ENCODE results near the gene GRIK3.
"Not testable (repeated sequence)": the region's sequence is repeated elsewhere in the genome, so short reads cannot be mapped to it uniquely, and the experiment has no call there.

GRIK3 gene

DNA sequence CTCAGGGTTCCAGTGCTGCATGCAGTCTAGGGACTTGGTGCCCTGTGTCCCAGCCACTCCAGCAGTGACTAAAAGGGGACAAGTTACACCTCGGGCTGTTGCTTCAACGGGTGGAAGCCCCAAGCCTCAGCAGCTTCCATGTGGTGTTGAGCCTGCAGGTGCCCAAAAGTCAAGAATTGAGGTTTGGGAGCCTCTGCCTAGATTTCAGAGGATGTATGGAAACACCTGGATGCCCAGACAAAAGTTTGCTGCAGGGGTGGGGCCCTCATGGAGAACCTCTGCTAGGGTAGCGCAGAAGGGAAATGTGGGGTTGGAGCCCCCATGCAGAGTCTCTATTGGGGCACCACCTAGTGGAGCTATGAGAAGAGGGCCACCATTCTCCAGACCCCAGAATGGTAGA, 117.8 kb downstream of the GRIK3 start:
- H3K4me1 ChIP-seq (ENCODE audit: insufficient read depth, low read length); H3K9ac ChIP-seq (ENCODE audit: low read depth, low read length); H3K9me3 ChIP-seq (ENCODE audit: control insufficient read depth, insufficient read depth, low read length); H3K36me3 ChIP-seq (ENCODE audit: insufficient read depth, low read length): not testable (repeated sequence)

DNA sequence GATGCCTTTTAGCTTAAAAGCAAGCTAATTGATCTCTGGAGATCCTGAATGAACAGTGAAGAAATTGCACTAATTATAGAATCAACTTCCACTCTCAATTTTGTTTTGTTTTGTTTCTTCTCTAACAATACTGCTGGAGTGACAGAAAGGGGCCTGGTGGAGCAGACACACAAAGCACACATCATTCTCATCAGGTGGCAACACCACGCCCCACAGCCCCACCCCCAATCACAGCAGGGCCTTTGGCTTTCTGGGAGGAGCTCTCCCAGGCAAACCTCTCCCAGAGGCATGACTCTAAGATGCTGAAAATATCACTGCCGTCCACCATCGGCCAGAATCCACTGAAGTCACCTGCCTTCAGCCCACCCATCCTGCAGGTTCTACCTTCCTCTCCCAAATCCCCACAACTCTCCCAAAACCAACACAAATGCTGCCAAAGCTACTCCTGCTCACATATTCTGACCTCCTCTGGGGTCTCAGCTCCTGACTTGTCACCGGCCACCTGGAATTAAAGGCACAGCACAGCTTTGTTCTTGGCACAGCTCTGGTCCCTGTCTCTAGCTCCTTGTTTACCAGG, 120.7 kb downstream of the GRIK3 start:
- Histone ChIP-seq H3K9ac (ENCODE audit: low read depth, low read length) (no peak overlapping the region), H3K4me1 (ENCODE audit: insufficient read depth, low read length) (no peaks in the 10 kb centered on the region), H3K9me3 (ENCODE audit: control insufficient read depth, insufficient read depth, low read length) (no peaks in the 10 kb centered on the region), H3K36me3 (ENCODE audit: insufficient read depth, low read length) (no peaks in the 10 kb centered on the region; the same call in 1 of the 2 replicates)

DNA sequence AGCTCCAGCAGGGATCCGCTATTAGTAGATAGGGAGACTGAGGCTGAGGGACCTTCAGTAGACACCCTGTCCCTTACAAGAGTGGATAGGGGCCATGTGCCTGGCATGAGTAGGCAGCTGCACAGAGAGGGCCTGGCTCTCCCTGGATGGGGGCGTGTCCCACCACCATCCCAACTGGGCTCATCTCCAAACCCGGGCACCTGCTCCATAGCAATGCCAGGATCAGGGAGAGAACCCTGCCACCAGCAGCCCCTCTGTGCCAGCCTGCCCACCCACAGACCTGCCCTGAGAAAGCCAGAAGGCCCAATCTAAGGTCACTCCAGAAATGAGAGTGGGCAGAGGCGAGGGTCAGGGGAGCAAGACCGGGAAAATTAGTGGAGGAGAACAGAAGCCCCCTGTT, 121.3 kb downstream of the GRIK3 start:
- H3K9me3 ChIP-seq (ENCODE audit: control insufficient read depth, insufficient read depth, low read length), result no peaks in the 10 kb centered on the region
- H3K4me1 ChIP-seq (ENCODE audit: insufficient read depth, low read length), result no peaks in the 10 kb centered on the region
- H3K36me3 ChIP-seq (ENCODE audit: insufficient read depth, low read length), result no peaks in the 10 kb centered on the region; the same call in 1 of the 2 replicates
- no peak overlapping the region for H3K9ac ChIP-seq (ENCODE audit: low read depth, low read length)

DNA sequence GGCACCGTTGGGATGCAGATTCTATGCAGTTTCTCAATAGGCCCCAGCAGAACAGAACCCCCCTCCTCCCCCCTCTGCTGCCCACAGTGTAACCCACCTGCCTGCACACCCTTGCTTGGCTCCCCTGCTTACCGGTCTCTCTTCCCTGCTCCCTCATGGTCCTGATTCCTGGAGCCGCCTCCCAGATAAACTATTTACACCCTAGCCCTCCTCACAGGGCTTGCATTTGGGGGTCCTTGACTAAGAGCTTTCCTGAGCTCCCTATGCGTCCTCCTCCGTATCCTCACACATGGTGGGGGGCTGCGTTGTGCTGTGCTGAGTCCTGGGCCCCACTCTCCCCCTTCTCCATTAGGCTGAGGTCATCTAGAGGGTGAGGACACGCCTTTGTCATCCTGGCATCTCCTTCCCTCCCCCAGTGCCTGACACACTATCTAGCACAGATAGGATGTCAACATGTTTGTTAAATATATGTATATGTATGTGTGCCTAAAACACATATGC, 121.9 kb downstream of the GRIK3 start:
- H3K9ac ChIP-seq (ENCODE audit: low read depth, low read length), result no peak overlapping the region
- H3K4me1 ChIP-seq (ENCODE audit: insufficient read depth, low read length), result no peaks in the 10 kb centered on the region
- no peaks in the 10 kb centered on the region; the same call in 1 of the 2 replicates for H3K36me3 ChIP-seq (ENCODE audit: insufficient read depth, low read length)
- no peaks in the 10 kb centered on the region for H3K9me3 ChIP-seq (ENCODE audit: control insufficient read depth, insufficient read depth, low read length)

DNA sequence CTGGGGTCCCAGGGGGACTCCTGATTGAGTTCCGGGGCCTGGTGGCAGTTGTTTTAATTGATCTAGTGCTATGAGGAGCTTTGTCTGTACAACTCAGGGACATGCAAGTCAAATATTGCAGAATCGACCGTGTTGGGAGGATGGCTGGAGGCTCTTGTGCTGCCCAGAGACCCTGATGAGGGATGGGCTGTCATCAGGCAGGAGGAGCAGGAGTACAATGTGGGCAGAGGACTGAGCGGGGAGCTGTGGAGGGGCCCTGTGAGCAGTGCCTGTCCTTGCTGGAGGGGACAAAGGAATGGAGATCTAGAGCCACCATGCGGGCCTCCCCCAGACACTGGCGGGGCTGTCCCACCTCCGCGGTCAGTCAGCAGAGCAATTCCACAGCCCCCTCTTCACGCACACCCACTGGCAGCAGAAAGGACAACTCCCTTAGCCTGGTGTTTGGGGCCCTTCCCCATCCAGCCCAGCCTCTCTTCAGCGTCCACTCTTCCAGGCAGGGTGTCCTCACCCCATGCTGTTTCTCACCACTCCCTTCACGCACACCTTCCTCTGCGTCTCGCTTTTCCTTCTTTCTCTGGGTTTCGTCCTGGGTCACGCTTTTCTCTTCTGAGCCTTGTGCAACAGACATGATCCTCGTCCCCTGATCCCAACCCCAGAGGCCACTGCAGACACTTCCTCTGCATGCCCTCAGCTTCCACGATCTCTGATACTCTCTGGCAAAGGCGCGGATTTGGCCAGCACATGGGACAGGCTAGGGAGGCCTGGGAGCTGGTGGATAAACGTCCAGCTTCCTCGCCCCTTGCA, 122.6 kb downstream of the GRIK3 start:
- H3K4me1 ChIP-seq (ENCODE audit: insufficient read depth, low read length), result no peaks in the 10 kb centered on the region
- H3K36me3 ChIP-seq (ENCODE audit: insufficient read depth, low read length), result no peaks in the 10 kb centered on the region; the same call in 1 of the 2 replicates
- H3K9ac ChIP-seq (ENCODE audit: low read depth, low read length), result no peak overlapping the region
- no peaks in the 10 kb centered on the region for H3K9me3 ChIP-seq (ENCODE audit: control insufficient read depth, insufficient read depth, low read length)

DNA sequence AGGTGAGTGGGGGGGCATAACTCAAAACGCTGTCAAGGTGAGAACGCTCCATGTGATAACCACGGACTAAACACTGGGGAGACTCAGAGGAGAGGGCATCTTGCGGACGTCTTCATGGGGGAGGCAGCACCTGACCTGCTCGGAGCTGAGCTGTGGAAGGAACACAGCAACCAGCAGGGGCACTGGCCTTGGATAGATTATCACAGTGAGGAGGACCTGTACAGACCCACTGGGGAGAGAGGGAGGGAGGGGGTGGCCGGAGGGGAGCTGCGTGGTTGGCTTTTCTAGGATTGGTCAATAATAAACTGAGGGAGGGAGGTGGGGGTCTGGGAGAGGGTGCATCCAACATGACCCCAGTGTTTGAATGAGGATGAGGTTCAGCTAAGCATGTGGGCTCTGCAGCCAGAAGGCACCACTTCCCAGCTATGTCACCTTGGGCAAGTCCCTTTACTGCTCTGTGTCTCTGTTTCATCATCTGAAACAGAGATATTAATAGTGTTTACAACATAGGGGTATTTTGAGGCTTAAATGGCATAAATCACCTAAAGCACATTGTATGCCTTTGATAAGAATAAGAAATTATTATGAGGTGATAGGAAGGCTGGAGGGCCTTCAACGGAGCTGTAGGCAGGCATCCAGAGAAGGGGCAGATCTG, 123.3 kb downstream of the GRIK3 start:
- Histone ChIP-seq H3K36me3 (ENCODE audit: insufficient read depth, low read length) (no peaks in the 10 kb centered on the region; the same call in 1 of the 2 replicates), H3K4me1 (ENCODE audit: insufficient read depth, low read length) (no peaks in the 10 kb centered on the region), H3K9me3 (ENCODE audit: control insufficient read depth, insufficient read depth, low read length) (no peaks in the 10 kb centered on the region), H3K9ac (ENCODE audit: low read depth, low read length) (no peak overlapping the region)

DNA sequence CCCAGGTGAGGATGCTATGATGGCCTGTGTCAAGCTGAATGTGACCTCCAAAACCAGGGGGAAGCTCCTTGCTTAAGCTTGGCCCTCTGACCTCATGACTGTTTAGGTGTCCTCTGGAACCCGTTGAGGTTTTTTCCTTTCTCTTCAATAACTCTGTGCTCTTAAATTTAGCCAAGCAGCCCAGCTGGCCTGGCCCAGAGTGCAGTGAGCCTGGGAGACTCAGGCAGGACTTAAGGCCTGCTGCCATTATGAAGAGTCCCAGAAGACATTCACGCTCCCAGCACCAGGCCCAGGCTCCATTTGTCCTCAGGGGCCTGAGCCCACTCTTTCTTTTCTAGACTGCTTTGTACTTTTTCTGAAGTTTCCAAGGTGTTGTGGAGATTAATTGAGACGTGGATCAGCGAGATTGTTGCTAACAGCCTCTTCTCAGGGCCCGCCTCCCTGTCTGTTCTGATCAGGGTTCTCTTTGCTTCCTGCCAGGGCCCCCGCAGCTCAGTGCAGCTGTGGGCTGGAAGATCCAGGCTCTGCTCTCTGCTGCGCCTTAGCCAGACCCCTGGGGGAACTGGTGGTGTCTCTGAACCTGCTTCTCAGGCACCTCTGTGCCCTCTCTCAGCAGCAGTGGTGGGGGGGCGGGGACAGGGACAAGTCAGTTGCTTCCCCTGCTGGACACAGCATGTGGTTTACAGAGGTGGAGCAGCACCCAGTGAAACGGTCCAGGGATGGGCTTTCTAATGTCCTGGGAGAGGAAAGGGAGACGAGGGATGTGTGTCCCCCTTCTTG, 124.2 kb downstream of the GRIK3 start:
- Histone ChIP-seq H3K4me1 (ENCODE audit: insufficient read depth, low read length) (no peaks in the 10 kb centered on the region), H3K9me3 (ENCODE audit: control insufficient read depth, insufficient read depth, low read length) (no peaks in the 10 kb centered on the region), H3K9ac (ENCODE audit: low read depth, low read length) (no peak overlapping the region), H3K36me3 (ENCODE audit: insufficient read depth, low read length) (no peaks in the 10 kb centered on the region)

DNA sequence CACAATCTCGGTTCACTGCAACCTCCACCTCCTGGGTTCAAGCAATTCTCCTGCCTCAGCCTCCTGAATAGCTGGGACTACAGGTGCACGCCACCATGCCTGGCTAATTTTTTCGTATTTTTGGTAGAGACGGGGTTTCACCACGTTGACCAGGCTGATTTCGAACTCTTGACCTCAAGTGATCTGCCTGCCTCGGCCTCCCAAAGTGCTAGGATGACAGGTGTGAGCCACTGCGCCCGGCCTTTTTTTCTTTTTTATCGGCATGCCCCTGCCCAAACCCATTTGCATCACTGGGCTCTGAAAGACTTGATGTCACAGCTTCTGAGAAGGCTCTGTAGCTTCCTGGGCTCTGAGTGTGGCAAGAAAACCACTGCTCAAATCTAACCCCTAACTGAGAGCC, 125.0 kb downstream of the GRIK3 start:
- not testable (repeated sequence) for H3K36me3 ChIP-seq (ENCODE audit: insufficient read depth, low read length); H3K4me1 ChIP-seq (ENCODE audit: insufficient read depth, low read length); H3K9me3 ChIP-seq (ENCODE audit: control insufficient read depth, insufficient read depth, low read length); H3K9ac ChIP-seq (ENCODE audit: low read depth, low read length)

DNA sequence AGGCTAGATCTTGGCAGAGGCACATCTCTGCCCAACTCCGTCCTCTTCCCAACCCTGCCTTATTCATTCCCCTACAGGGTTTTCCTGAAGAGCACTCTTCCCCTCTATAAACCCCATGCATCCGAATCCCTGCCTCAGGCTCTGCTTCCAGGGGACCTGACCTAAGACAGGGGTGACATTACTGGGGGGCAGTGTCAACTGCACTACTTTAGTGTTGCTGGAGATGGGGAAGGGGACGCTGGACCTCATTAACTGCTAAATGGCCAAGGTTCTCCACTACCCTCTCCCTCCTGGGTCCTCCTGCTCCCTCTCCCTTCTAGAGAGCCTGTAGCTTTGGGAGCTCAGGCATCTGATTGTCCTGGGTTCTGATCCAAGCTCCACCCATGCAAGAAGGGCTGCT, 126.2 kb downstream of the GRIK3 start:
- no peaks in the 10 kb centered on the region for H3K4me1 ChIP-seq (ENCODE audit: insufficient read depth, low read length)
- H3K9ac ChIP-seq (ENCODE audit: low read depth, low read length), result no peak overlapping the region
- no peaks in the 10 kb centered on the region for H3K36me3 ChIP-seq (ENCODE audit: insufficient read depth, low read length)
- H3K9me3 ChIP-seq (ENCODE audit: control insufficient read depth, insufficient read depth, low read length), result no peaks in the 10 kb centered on the region

DNA sequence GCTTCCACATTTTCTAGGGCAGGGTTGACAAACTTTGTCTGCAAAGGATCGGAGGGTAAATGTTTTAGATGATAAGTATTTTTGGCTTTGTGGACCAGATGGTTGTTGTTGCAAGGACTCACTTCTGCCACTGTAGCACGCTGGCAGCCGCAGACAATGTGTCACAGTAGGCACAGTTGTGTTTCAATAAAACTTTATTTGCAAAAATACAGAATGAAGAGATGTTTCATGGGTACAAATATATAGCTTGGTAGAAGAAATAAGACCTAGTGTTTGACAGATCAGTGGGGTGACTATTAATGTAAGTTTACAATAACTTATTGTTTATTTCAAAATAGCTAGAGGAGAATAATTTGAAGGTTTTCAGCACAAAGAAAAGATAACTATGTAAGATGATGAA, 127.8 kb downstream of the GRIK3 start:
- Histone ChIP-seq H3K9me3 (ENCODE audit: control insufficient read depth, insufficient read depth, low read length) (no peaks in the 10 kb centered on the region), H3K4me1 (ENCODE audit: insufficient read depth, low read length) (no peaks in the 10 kb centered on the region), H3K9ac (ENCODE audit: low read depth, low read length) (no peak overlapping the region), H3K36me3 (ENCODE audit: insufficient read depth, low read length) (no peaks in the 10 kb centered on the region)

DNA sequence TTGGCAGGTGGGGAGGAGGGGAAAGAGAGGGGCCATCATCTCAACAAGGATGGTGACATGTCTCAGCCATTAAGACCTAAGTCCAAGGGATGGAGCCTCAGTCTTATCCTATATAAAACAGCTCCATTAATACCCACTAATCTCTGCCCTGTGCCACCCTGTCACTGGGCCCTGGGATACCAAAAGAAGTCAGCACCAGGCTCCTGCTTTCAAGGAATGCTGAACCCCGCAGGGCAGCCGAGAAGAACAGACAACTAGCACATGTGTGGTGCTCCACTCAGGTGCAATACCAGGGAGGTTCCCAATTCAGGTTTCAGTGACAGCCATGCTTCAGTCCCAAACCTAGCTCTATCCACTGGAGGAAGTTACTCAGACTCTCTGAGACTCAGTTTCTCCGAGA, 128.4 kb downstream of the GRIK3 start:
- Histone ChIP-seq H3K9me3 (ENCODE audit: control insufficient read depth, insufficient read depth, low read length) (no peaks in the 10 kb centered on the region), H3K36me3 (ENCODE audit: insufficient read depth, low read length) (no peaks in the 10 kb centered on the region), H3K4me1 (ENCODE audit: insufficient read depth, low read length) (no peaks in the 10 kb centered on the region), H3K9ac (ENCODE audit: low read depth, low read length) (no peak overlapping the region)

DNA sequence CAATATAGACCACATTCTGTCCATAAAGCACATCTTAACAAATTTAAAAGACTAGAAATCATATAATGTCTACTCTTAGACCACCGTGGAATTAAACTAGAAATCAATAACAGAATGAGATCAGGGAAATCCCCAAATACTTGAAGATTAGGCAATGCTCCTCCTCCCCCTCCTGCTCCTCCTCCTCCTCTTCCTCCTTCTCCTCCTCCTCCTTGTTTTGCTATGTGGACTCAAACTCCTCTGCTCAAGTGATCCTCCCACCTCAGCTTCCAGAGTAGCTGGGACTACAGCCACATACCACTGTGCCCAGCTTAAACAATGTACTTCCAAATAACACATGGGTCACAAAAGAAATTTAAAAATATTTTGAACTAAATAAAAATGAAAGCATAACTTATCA, 134.2 kb downstream of the GRIK3 start:
- Histone ChIP-seq H3K9me3 (ENCODE audit: control insufficient read depth, insufficient read depth, low read length) (no peaks in the 10 kb centered on the region), H3K9ac (ENCODE audit: low read depth, low read length) (no peak overlapping the region)

DNA sequence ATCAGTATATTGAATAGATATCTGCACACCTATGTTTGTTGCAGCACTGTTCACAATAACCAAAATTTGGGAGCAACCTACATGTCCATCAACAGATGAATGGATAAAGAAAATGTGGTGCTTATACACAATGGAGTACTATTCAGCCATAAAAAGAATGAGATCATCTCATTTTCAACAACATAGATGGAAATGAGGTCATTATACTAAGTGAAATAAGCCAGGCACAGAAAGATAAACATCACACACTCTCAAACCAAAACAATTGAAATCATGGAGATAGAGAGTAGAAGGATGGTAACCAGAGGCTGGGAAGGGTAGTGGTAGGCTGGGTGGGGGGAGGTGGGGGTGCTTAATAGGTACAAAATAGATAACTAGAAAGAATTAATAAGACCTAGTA, 136.5 kb downstream of the GRIK3 start:
- H3K9ac ChIP-seq (ENCODE audit: low read depth, low read length); H3K9me3 ChIP-seq (ENCODE audit: control insufficient read depth, insufficient read depth, low read length); H3K36me3 ChIP-seq (ENCODE audit: insufficient read depth, low read length); H3K4me1 ChIP-seq (ENCODE audit: insufficient read depth, low read length): not testable (repeated sequence)

More for the DNA sequence above, 134.2 kb downstream of the GRIK3 start:
- Histone ChIP-seq H3K4me1 (ENCODE audit: insufficient read depth, low read length) (no peaks in the 10 kb centered on the region), H3K36me3 (ENCODE audit: insufficient read depth, low read length) (no peaks in the 10 kb centered on the region)

DNA sequence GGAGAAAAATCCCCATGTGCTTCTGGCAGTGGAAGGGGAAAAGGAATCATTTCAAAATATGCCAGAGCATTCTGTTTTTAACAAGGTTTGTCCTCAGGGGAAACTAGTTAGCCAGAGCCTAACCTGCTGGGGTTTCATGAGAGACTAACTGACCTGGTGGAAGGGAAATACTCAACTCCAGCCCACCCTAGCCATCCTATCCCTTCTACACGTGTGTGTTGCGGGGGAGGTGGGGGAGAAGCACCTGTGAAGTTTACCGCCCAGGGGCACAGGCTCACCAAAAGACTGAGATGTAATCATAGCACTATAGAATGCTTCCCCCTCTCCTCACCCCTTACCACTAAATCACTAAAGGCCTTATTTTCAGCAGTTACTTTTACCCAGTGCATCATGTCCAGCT, 139.5 kb downstream of the GRIK3 start:
- no peak overlapping the region for H3K9ac ChIP-seq (ENCODE audit: low read depth, low read length)
- H3K9me3 ChIP-seq (ENCODE audit: control insufficient read depth, insufficient read depth, low read length), result no peaks in the 10 kb centered on the region
- no peaks in the 10 kb centered on the region for H3K4me1 ChIP-seq (ENCODE audit: insufficient read depth, low read length)
- no peaks in the 10 kb centered on the region for H3K36me3 ChIP-seq (ENCODE audit: insufficient read depth, low read length)
